K562 (cell line): ENCODE data around the gene SURF4. TPM values are rescaled to one million over a fixed set of nuclear protein-coding genes. Genes with fewer than 3 reads are reported as not detected.

Source experiments
- ATF1 ChIP-seq, 2 experiments: fragments of 450-650 bp in 1 of 2; IDR thresholded peaks; 2 replicates each; pipeline ENCODE4 v1.6.1; 2016; ENCODE audit warnings: missing compliant biosample characterization in 1 of 2, missing genetic modification characterization in 1 of 2
- CTCFL ChIP-seq: IDR thresholded peaks from 2 replicates; pipeline ENCODE4 v1.6.1; 2011; ENCODE audit warnings: borderline replicate concordance, low read depth, mild to moderate bottlenecking, moderate library complexity, low read length; ENCODE audit not compliant: insufficient read depth, poor library complexity, severe bottlenecking
- DIDO1 ChIP-seq: fragments of 450-650 bp; IDR thresholded peaks from 2 replicates; pipeline ENCODE4 v1.6.1; 2016; ENCODE audit warnings: low read depth, missing biosample characterization, missing genetic modification characterization
- HDAC2 ChIP-seq: fragments of 450-650 bp; IDR thresholded peaks from 2 replicates; pipeline ENCODE4 v1.6.1; 2016; ENCODE audit warnings: mild to moderate bottlenecking
- JUND ChIP-seq, 2 experiments: IDR thresholded peaks; 2 replicates in 1 of 2; 3 replicates in 1 of 2; pipeline ENCODE4 v1.6.1; 2011; ENCODE audit warnings: borderline replicate concordance in 2 of 2, low read depth in 2 of 2, low read length in 2 of 2, improper control_type of control experiment in 1 of 2, missing biosample characterization in 1 of 2, missing genetic modification characterization in 1 of 2, missing genetic modification reagents in 1 of 2
- MEF2A ChIP-seq: IDR thresholded peaks from 2 replicates; pipeline ENCODE4 v1.6.1; 2011; ENCODE audit warnings: low read depth, mild to moderate bottlenecking, low read length, moderate library complexity; ENCODE audit not compliant: control insufficient read depth
- NR1H2 ChIP-seq: sonication (generic); formaldehyde crosslinking; IDR thresholded peaks from 2 replicates; pipeline ENCODE4 v1.4.0; 2020; ENCODE audit warnings: mild to moderate bottlenecking, missing genetic modification reagents
- PHF21A ChIP-seq: fragments of 450-650 bp; IDR thresholded peaks from 2 replicates; pipeline ENCODE4 v1.6.1; 2017; ENCODE audit warnings: low read depth, borderline replicate concordance
- POLR2A ChIP-seq: fragments of 450-650 bp; conservative IDR thresholded peaks from 2 replicates; pipeline ENCODE4 v1.6.1; 2016
- REST ChIP-seq, 2 experiments: fragments of 450-650 bp; formaldehyde crosslinking in 1 of 2; IDR thresholded peaks; 2 replicates each; pipeline versions ENCODE4 v1.4.0 to v1.6.1; 2014 to 2020; ENCODE audit warnings: mild to moderate bottlenecking in 2 of 2, borderline replicate concordance in 1 of 2, low read depth in 1 of 2
- SRSF1 ChIP-seq: fragments of 200-400 bp; formaldehyde crosslinking; IDR thresholded peaks from 2 replicates; pipeline ENCODE4 v1.6.1; 2017; ENCODE audit warnings: mild to moderate bottlenecking, low read depth, low read length, moderate library complexity
- SRSF9 ChIP-seq: fragments of 200-400 bp; formaldehyde crosslinking; IDR thresholded peaks from 2 replicates; pipeline ENCODE4 v1.6.1; 2017; ENCODE audit warnings: low read depth, low read length, borderline replicate concordance
- STAT5B ChIP-seq: fragments of 250-450 bp; sonication (Bioruptor Pico); IDR thresholded peaks from 2 replicates; pipeline ENCODE4 v1.8.0; 2021; ENCODE audit warnings: mild to moderate bottlenecking, inconsistent platforms
- ZNF347 ChIP-seq: fragments of 450-650 bp; formaldehyde crosslinking; IDR thresholded peaks from 2 replicates; pipeline ENCODE4 v1.4.0; 2020; ENCODE audit warnings: low read depth, mild to moderate bottlenecking, moderate library complexity
- ZNF589 ChIP-seq: fragments of 200-800 bp; sonication (Bioruptor generic); IDR thresholded peaks from 2 replicates; pipeline ENCODE4 v1.6.1; 2016; ENCODE audit warnings: low read depth, missing genetic modification characterization, missing compliant biosample characterization
- polyA plus RNA-seq, 8 experiments: library from polyadenylated mRNA; depleted of rRNA in 4 of 8; stranded (reverse) in 5 of 8; unstranded in 3 of 8; fragments of >200 nt; fragmentation: Nextera tagmentation in 2 of 8; fragmentation: Illumina TruSeq in 1 of 8; extraction: Ambion mirVana in 2 of 8; extraction: Trizol in 1 of 8; gene quantifications; 2 replicates each; pipeline versions ENCODE4 v1.2.1 to v1.2.3, GENCODE V29; 2011 to 2014; ENCODE audit warnings: inconsistent platforms in 1 of 8, missing spikeins in 1 of 8
- total RNA-seq, 7 experiments: library from RNA; depleted of rRNA in 6 of 7; stranded (reverse); fragments of >200 nt in 6 of 7; fragmentation: Illumina TruSeq in 2 of 7; extraction: Trizol in 2 of 7; gene quantifications; 2 replicates each; pipeline versions ENCODE4 v1.2.1 to v1.2.3, GENCODE V29; 2011 to 2021; ENCODE audit warnings: low replicate concordance in 1 of 7

SURF4 gene
- total and polyA plus RNA-seq, 9 of the 15 experiments (the other 6 are each of a cell fraction or from before 2014, with no cell fraction given) = 8.4 to 176 (median 130) TPM

- TF ChIP-seq REST (IDR thresholded peaks at IDR 0.05; ENCODE audit: borderline replicate concordance) (no peak), REST (CRISPR knock-in tag; IDR thresholded peaks at IDR 0.05; ENCODE audit: low read depth) (peak; percentile 39; the same call in 1 of the 2 replicates), STAT5B (CRISPR knock-in tag) (no peak), DIDO1 (peak; percentile 99), ATF1 (CRISPR knock-in tag; IDR thresholded peaks at IDR 0.05) (no peak), ATF1 (tag; IDR thresholded peaks at IDR 0.05) (peak; percentile 90), NR1H2 (CRISPR knock-in tag) (peak; percentile 100), JUND (IDR thresholded peaks at IDR 0.05; ENCODE audit: borderline replicate concordance, low read depth, low read length) (peak; percentile 67; the same call in 1 of the 2 replicates), JUND (tag; IDR thresholded peaks at IDR 0.05; ENCODE audit: borderline replicate concordance, low read depth, low read length) (no peak; the same call in 2 of the 3 replicates), PHF21A (peak; percentile 54; the same call in 1 of the 2 replicates), SRSF9 (no peak), SRSF1 (no peak), POLR2A (peak; percentile 82), HDAC2 (peak; percentile 89), CTCFL (no peak), ZNF347 (CRISPR knock-in tag) (no peak), ZNF589 (no peak), MEF2A (no peak)
Observed at GRCh38 chr9:133417541-133418461, 41.9 kb upstream of the SURF4 start, which contains the start of gene REXO4 (continued).
